Measurements from ENCODE around the gene ZNF611.

ZNF611 gene

GRCh38 chr19:52660981-52661380 is 73.9 kb downstream of the ZNF611 start:
- TF ChIP-seq, protein P1, sequence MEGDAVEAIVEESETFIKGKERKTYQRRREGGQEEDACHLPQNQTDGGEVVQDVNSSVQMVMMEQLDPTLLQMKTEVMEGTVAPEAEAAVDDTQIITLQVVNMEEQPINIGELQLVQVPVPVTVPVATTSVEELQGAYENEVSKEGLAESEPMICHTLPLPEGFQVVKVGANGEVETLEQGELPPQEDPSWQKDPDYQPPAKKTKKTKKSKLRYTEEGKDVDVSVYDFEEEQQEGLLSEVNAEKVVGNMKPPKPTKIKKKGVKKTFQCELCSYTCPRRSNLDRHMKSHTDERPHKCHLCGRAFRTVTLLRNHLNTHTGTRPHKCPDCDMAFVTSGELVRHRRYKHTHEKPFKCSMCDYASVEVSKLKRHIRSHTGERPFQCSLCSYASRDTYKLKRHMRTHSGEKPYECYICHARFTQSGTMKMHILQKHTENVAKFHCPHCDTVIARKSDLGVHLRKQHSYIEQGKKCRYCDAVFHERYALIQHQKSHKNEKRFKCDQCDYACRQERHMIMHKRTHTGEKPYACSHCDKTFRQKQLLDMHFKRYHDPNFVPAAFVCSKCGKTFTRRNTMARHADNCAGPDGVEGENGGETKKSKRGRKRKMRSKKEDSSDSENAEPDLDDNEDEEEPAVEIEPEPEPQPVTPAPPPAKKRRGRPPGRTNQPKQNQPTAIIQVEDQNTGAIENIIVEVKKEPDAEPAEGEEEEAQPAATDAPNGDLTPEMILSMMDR (conservative IDR thresholded peaks at IDR 0.05; ENCODE audit: low read depth): no peak
- no peak overlapping the region for H3K27ac ChIP-seq
- CTCF ChIA-PET: no interaction called here
- POLR2A ChIA-PET (ENCODE audit: low non-redundant PET): no interaction called here
- DNase-seq (ENCODE audit: low spot score): no peak

DNA sequence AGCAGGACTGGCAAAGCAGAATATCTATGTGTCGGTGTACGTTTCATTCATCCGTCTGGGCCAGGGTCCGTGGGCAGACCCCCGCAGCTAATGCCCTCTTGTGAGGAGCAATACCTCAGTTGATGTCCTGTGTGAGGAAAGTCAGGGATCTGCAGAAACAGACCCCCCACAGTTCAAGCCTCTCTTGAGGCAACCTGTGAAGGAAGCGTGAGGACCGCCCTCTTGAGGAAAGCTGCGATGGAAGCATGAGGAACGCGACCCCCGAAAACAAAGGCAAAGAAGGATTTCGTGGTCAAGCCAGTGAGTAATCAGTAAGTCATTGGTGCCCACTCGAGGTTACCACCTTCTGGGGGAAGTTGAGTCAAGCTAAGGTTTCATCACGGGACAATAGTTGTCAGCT is 75.8 kb downstream of the ZNF611 start:
- ChIA-PET POLR2A (ENCODE audit: low non-redundant PET) (no interaction called here), CTCF (no interaction called here)
- no peak for DNase-seq (ENCODE audit: low spot score)
- H3K27ac ChIP-seq: no peak overlapping the region
- TF ChIP-seq, protein P1 (conservative IDR thresholded peaks at IDR 0.05; ENCODE audit: low read depth): no peak

GRCh38 chr19:52658595-52658994 is 76.2 kb downstream of the ZNF611 start:
- CTCF ChIA-PET: no interaction called here
- POLR2A ChIA-PET (ENCODE audit: low non-redundant PET): no interaction called here
- no peak overlapping the region for H3K27ac ChIP-seq
- TF ChIP-seq, protein P1 (conservative IDR thresholded peaks at IDR 0.05; ENCODE audit: low read depth): no peak
- DNase-seq (ENCODE audit: low spot score): no peak

- TF ChIP-seq, protein P1 (conservative IDR thresholded peaks at IDR 0.05; ENCODE audit: low read depth): no peak
- POLR2A ChIA-PET (ENCODE audit: low non-redundant PET): no interaction called here
- CTCF ChIA-PET: no interaction called here
- DNase-seq (ENCODE audit: low spot score): no peak
- no peak overlapping the region for H3K27ac ChIP-seq
Observed at GRCh38 chr19:52653161-52653560, 81.7 kb downstream of the ZNF611 start.
